NCI-H345 treated with DMSO at 0.1 percent for 48 hours (cell line): ENCODE measurements around the gene ETV3.
A peak's percentile ranks its signal among the peaks of the same experiment; 100 is the strongest.
"Not testable (repeated sequence)": the region's sequence is repeated elsewhere in the genome, so short reads cannot be mapped to it uniquely, and the experiment has no call there.

Experiments used
- DNase-seq: peaks from one replicate; lab custom pipeline; 2025; ENCODE audit not compliant: unreplicated experiment; lab: John Stamatoyannopoulos, UW

Gene ETV3

GRCh38 chr1:157138220-157139051, at the start of gene ETV3:
ETV3 (minus strand) TSS chr1:157138395; CDS start chr1:157136352, 2,043 bp downstream.
- peak; percentile 60 for DNase-seq

GRCh38 chr1:157186281-157186992, 48.2 kb upstream of the ETV3 start:
- DNase-seq: no peak

- DNase-seq: no peak
Observed at GRCh38 chr1:157183870-157184269, 45.7 kb upstream of the ETV3 start.

GRCh38 chr1:157182371-157182770, 44.2 kb upstream of the ETV3 start:
- not testable (repeated sequence) for DNase-seq

- DNase-seq: no peak
Observed at GRCh38 chr1:157181790-157182189, 43.6 kb upstream of the ETV3 start.

- DNase-seq: no peak
Observed at GRCh38 chr1:157181258-157181657, 43.1 kb upstream of the ETV3 start.

- DNase-seq: no peak
Observed at GRCh38 chr1:157178490-157178889, 40.3 kb upstream of the ETV3 start.

GRCh38 chr1:157177733-157178394, 39.7 kb upstream of the ETV3 start:
- DNase-seq: no peak

- DNase-seq: no peak
Observed at GRCh38 chr1:157176591-157177121, 38.5 kb upstream of the ETV3 start.

GRCh38 chr1:157176016-157176415, 37.8 kb upstream of the ETV3 start:
- DNase-seq: no peak

GRCh38 chr1:157173900-157174410, 35.8 kb upstream of the ETV3 start:
- DNase-seq: no peak

GRCh38 chr1:157173241-157173640, 35.0 kb upstream of the ETV3 start:
- not testable (repeated sequence) for DNase-seq

- not testable (repeated sequence) for DNase-seq
Observed at GRCh38 chr1:157172591-157172990, 34.4 kb upstream of the ETV3 start.

- not testable (repeated sequence) for DNase-seq
Observed at GRCh38 chr1:157171903-157172503, 33.8 kb upstream of the ETV3 start.

GRCh38 chr1:157170677-157171515, 32.7 kb upstream of the ETV3 start:
- peak; percentile 8 for DNase-seq

- no peak for DNase-seq
Observed at GRCh38 chr1:157168015-157168414, 29.8 kb upstream of the ETV3 start.

- DNase-seq: no peak
Observed at GRCh38 chr1:157167437-157167836, 29.2 kb upstream of the ETV3 start.

- no peak for DNase-seq
Observed at GRCh38 chr1:157166590-157166989, 28.4 kb upstream of the ETV3 start.

GRCh38 chr1:157163273-157164127, 25.3 kb upstream of the ETV3 start:
- DNase-seq: peak; percentile 3
